Esophagus (tissue), 2 donors: Measurements from ENCODE around the gene MFNG. TPM values are rescaled to one million over a fixed set of nuclear protein-coding genes. Genes with fewer than 3 reads are reported as not detected.

Source experiments
- H3K27ac ChIP-seq, 2 donors: one replicate each; pipeline ENCODE4 v1.5.1; 2013; ENCODE audit warnings: low read depth in 2 of 2, mild to moderate bottlenecking in 2 of 2, inconsistent platforms in 1 of 2, low read length in 1 of 2, moderate library complexity in 1 of 2
- H3K27me3 ChIP-seq, 2 donors: one replicate each; pipeline ENCODE4 v1.6.1; 2013; ENCODE audit warnings: low read length in 2 of 2, control low read depth in 1 of 2, mild to moderate bottlenecking in 1 of 2; ENCODE audit not compliant: insufficient read depth in 2 of 2, control insufficient read depth in 1 of 2
- H3K36me3 ChIP-seq, 2 donors: one replicate each; pipeline ENCODE4 v1.6.1; 2013; ENCODE audit warnings: low read length in 1 of 2; ENCODE audit not compliant: control insufficient read depth in 2 of 2, insufficient read depth in 2 of 2
- H3K4me1 ChIP-seq, 2 donors: one replicate each; pipeline ENCODE4 v1.6.1; 2013; ENCODE audit warnings: low read length in 1 of 2; ENCODE audit not compliant: control insufficient read depth in 2 of 2, insufficient read depth in 2 of 2
- H3K4me3 ChIP-seq, 2 donors: one replicate each; pipeline ENCODE4 v1.5.1; 2013; ENCODE audit warnings: low read length in 2 of 2, mild to moderate bottlenecking in 2 of 2, low read depth in 1 of 2, moderate library complexity in 1 of 2
- H3K9me3 ChIP-seq, 2 donors: one replicate each; pipeline ENCODE4 v1.6.1; 2013; ENCODE audit warnings: mild to moderate bottlenecking in 2 of 2, low read depth in 1 of 2, low read length in 1 of 2, moderate library complexity in 1 of 2; ENCODE audit not compliant: control insufficient read depth in 2 of 2, insufficient read depth in 1 of 2
- WGBS, 2 donors: extraction: QIAGEN DNeasy Blood & Tissue Kit; methylation state at CpG; one replicate each; pipeline ENCODE4 v1.1.7; 2013; 5-methylcytosine and 5-hydroxymethylcytosine counted together
- polyA plus RNA-seq, 2 donors: library from polyadenylated mRNA; stranded (reverse); fragments of 200-250 nt; gene quantifications; one replicate each; pipeline ENCODE4 v1.2.3, GENCODE V29; 2013
- donor health status: healthy with polysubstance abuse.
- donor health status: Bipolar disorder and iron deficiency.

The MFNG gene
- polyA plus RNA-seq, 2 donors, result 2.6 to 3.1 TPM

- H3K4me3 ChIP-seq, result no peak overlapping the region
- no peak overlapping the region for H3K27ac ChIP-seq
- H3K36me3 ChIP-seq, result peaks cover 0 to under 1% of the 10 kb centered on the region in 2 donors
- WGBS, 2 donors, result 74 to 77% methylated on average over 15 of the region's 15 CpGs
- no peaks in the 10 kb centered on the region for H3K9me3 ChIP-seq
- H3K27me3 ChIP-seq, result no peaks in the 10 kb centered on the region
- H3K4me1 ChIP-seq, result peaks cover 0 to 12% of the 10 kb centered on the region in 2 donors
Observed at GRCh38 chr22:37488337-37489135, 2.4 kb upstream of the MFNG start.

- WGBS, 2 donors, result 77 to 79% methylated on average over 4 of the region's 4 CpGs
- no peaks in the 10 kb centered on the region for H3K9me3 ChIP-seq
Observed at GRCh38 chr22:37487571-37487970, 1.4 kb upstream of the MFNG start.

DNA sequence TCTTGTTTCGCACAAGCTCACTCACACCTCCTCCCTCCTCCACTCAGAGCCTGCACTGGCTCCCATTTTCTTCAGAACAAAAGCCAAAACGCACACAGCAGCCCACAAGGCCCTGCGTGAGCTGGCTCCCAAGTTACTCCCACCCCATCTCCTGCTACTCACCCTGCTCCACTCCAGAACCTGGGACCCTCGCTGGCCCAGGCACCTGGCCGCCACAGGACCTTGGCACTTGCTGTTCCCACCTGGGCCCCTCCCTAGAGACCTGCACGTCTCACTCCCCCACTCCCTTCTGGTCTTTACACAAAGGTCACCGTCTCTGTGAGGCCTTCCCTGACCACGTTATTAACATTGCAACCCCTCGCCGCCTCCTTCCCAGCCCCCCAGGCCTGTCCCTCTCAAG is 945 bp upstream of the MFNG start:
- WGBS, 2 donors, result 73 to 82% methylated on average over 10 of the region's 10 CpGs
- peaks cover 0 to 16% of the 10 kb centered on the region in 2 donors for H3K4me1 ChIP-seq
- no peak overlapping the region for H3K4me3 ChIP-seq
- no peaks in the 10 kb centered on the region for H3K27me3 ChIP-seq
- no peaks in the 10 kb centered on the region for H3K9me3 ChIP-seq
- H3K27ac ChIP-seq, result no peak overlapping the region
- no peaks in the 10 kb centered on the region for H3K36me3 ChIP-seq

More at GRCh38 chr22:37487571-37487970, 1.4 kb upstream of the MFNG start:
- H3K27ac ChIP-seq, result no peak overlapping the region
- H3K4me3 ChIP-seq, result no peak overlapping the region
- H3K27me3 ChIP-seq, result no peaks in the 10 kb centered on the region
- H3K36me3 ChIP-seq, result no peaks in the 10 kb centered on the region
- peaks cover 0 to 16% of the 10 kb centered on the region in 2 donors for H3K4me1 ChIP-seq

DNA sequence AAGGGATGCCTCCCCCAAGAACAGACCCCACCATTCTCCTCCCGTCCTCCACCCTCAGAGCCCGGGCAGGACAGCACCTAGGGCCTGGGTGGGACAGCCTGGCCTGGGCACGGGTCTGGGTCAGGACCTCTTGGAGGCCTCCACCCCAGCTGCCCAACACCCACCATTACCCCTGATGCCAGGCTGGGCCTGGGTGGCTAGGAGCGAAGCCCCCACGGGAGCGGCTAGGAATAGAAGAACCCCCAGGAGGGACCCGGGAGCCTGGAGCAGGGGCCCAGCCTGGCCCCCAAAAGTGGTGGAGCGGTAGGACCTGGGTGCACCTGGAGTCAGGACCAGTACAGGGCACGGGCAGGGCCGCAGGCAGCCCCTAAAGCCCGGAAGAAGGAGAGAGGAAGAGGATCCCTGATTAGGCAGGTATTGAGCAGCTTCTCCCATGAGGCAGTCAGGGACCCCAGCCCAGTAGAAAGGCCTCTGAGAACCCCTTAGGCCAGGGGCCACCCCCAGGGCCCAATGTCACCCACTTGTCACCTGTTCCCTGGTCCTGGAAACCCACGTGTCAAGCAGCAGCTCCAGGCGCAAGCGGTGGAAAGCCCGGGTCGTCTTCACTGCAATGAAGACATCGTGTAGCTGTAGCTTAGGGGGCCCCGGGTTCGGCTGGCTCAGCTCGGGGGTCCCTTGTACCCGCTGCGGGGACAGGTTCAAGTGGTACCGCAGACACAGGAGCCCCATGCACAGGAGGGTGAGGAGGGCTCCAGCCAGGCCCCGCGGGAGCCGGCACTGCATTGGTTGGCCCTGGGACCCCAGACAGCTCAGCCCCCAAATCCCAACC is 575 bp downstream of the MFNG start:
- H3K4me3 ChIP-seq, result peak overlapping the region; percentile 26 to 47
- no peaks in the 10 kb centered on the region for H3K36me3 ChIP-seq
- no peaks in the 10 kb centered on the region for H3K27me3 ChIP-seq
- WGBS, 2 donors, result 58 to 60% methylated on average over 26 of the region's 26 CpGs
- no peaks in the 10 kb centered on the region for H3K9me3 ChIP-seq
- H3K4me1 ChIP-seq, result peaks cover 0 to 16% of the 10 kb centered on the region in 2 donors
- peak overlapping the region; percentile 76 to 78 for H3K27ac ChIP-seq

GRCh38 chr22:37484480-37485394 is 1.4 kb downstream of the MFNG start:
- Histone ChIP-seq H3K36me3 (no peaks in the 10 kb centered on the region), H3K4me1 (peaks cover 0 to 16% of the 10 kb centered on the region in 2 donors), H3K27ac (peak overlapping the region; percentile 76 to 78), H3K9me3 (no peaks in the 10 kb centered on the region), H3K27me3 (no peaks in the 10 kb centered on the region), H3K4me3 (peak overlapping the region; percentile 26 to 47)
- 60 to 67% methylated on average over 39 of the region's 39 CpGs for WGBS, 2 donors

GRCh38 chr22:37483050-37483449 is 3.1 kb downstream of the MFNG start:
- Histone ChIP-seq H3K36me3 (peaks cover 0 to 4% of the 10 kb centered on the region in 2 donors), H3K27me3 (no peaks in the 10 kb centered on the region), H3K4me3 (no peak overlapping the region), H3K4me1 (peaks cover 0 to 13% of the 10 kb centered on the region in 2 donors), H3K9me3 (no peaks in the 10 kb centered on the region), H3K27ac (no peak overlapping the region)
- 72 to 73% methylated on average over 13 of the region's 13 CpGs for WGBS, 2 donors

DNA sequence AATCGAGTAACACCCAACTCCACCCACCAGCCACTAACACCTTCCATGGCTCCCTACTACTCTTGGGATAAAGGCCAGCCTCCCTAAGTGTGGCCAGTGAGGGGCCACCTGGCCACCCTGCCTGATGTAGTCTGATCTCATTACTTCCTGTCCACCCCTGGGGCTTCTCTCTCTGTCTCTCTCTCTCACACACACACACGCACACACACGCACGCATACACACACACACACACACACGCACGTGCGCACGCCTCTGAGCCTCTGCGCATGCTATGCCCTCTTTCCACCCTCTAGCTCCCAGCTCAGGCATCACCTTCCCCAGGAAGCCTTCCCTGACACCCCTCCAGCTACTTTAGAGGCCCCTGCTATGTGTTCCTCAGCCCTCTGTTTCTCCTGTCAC is 3.9 kb downstream of the MFNG start:
- peaks cover 0 to 13% of the 10 kb centered on the region in 2 donors for H3K4me1 ChIP-seq
- no peaks in the 10 kb centered on the region for H3K9me3 ChIP-seq
- no peak overlapping the region for H3K4me3 ChIP-seq
- H3K27me3 ChIP-seq, result no peaks in the 10 kb centered on the region
- WGBS, 2 donors, result 78 to 86% methylated on average over 9 of the region's 9 CpGs
- peaks cover 0 to 4% of the 10 kb centered on the region in 2 donors for H3K36me3 ChIP-seq
- H3K27ac ChIP-seq, result no peak overlapping the region

DNA sequence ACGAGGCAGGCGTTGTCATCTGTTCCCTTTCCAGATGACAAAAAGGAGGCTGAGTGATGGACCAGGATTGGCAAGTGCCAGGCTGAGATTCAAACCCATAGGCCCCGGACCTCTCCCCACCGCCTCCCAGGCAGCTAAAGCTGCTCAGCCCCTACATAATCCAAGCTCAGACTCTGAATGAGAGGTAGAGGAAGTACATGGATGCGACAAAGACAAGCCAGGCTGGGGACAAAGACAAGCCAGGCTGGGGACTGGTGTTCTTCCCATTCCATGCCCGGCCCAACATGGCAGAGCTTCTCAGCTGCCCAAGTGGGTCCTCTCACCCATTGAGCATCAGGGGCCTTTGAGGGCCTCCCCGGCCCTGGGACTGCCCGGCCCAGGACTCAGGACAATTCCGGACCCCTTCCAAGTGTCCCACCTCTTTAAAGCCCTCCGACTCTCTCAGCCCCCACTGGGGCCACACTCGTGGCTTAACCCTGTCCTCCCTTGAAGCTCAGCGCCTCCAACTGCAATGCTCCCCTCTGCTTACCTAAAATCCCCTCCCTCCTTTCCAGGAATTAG is 4.8 kb downstream of the MFNG start:
- H3K27me3 ChIP-seq, result no peaks in the 10 kb centered on the region
- 83 to 84% methylated on average over 12 of the region's 12 CpGs for WGBS, 2 donors

More for the DNA sequence above, 4.8 kb downstream of the MFNG start:
- H3K36me3 ChIP-seq, result peaks cover 0 to 4% of the 10 kb centered on the region in 2 donors
- H3K27ac ChIP-seq, result no peak overlapping the region
- H3K4me3 ChIP-seq, result no peak overlapping the region
- no peaks in the 10 kb centered on the region for H3K9me3 ChIP-seq
- H3K4me1 ChIP-seq, result peaks cover 0 to 8% of the 10 kb centered on the region in 2 donors
